HG03280 (cell line): Measurements from ENCODE around the gene MAST1.

ENCODE experiments used
- ATAC-seq: cut with Tn5 transposase; IDR thresholded peaks from one replicate; pipeline ENCODE4 v1.9.1; 2021; ENCODE audit warnings: mild to moderate bottlenecking, moderate library complexity; ENCODE audit not compliant: unreplicated experiment

MAST1 gene

GRCh38 chr19:12867120-12868099 is 29.1 kb downstream of the MAST1 start:
- no peak for ATAC-seq

GRCh38 chr19:12868540-12869112 is 30.3 kb downstream of the MAST1 start:
- no peak for ATAC-seq

- ATAC-seq = no peak
Observed at GRCh38 chr19:12871681-12872080, 33.4 kb downstream of the MAST1 start.

GRCh38 chr19:12872255-12872654 is 33.9 kb downstream of the MAST1 start:
- ATAC-seq = no peak

- no peak for ATAC-seq
Observed at GRCh38 chr19:12872941-12873890, 34.9 kb downstream of the MAST1 start.

- ATAC-seq = no peak
Observed at GRCh38 chr19:12873891-12874745, 35.8 kb downstream of the MAST1 start.

GRCh38 chr19:12875086-12875485 is 36.8 kb downstream of the MAST1 start:
- no peak for ATAC-seq

- peak; percentile 18 for ATAC-seq
Observed at GRCh38 chr19:12880551-12881171, 42.3 kb downstream of the MAST1 start.

GRCh38 chr19:12881172-12881808 is 43.0 kb downstream of the MAST1 start, which contains the start of gene DNASE2:
TSS of gene DNASE2 (minus strand) at chr19:12881449. CDS start at chr19:12881375, 74 bp downstream.
- peak; percentile 72 for ATAC-seq

- ATAC-seq = no peak
Observed at GRCh38 chr19:12882589-12882988, 44.3 kb downstream of the MAST1 start.

- ATAC-seq = no peak
Observed at GRCh38 chr19:12884202-12884601, 45.9 kb downstream of the MAST1 start.

- ATAC-seq = no peak
Observed at GRCh38 chr19:12884627-12884925, 46.3 kb downstream of the MAST1 start.

GRCh38 chr19:12884926-12885748 is 46.8 kb downstream of the MAST1 start:
- ATAC-seq = peak; percentile 43

GRCh38 chr19:12885749-12886650 is 47.7 kb downstream of the MAST1 start:
- ATAC-seq = peak; percentile 2

GRCh38 chr19:12886651-12886968 is 48.3 kb downstream of the MAST1 start:
- ATAC-seq = no peak

GRCh38 chr19:12886969-12887747 is 48.8 kb downstream of the MAST1 start, which contains the start of gene KLF1:
TSS of gene KLF1 (minus strand) at chr19:12887201. CDS start at chr19:12887140, 61 bp downstream.
- no peak for ATAC-seq
